ENCODE results near the gene LAMA2. TPM values are rescaled to one million over a fixed set of nuclear protein-coding genes. Genes with fewer than 3 reads are reported as not detected.

The LAMA2 gene
- total RNA-seq, 2 donors from 2014 or later = 7.0 to 14.4 TPM

DNA sequence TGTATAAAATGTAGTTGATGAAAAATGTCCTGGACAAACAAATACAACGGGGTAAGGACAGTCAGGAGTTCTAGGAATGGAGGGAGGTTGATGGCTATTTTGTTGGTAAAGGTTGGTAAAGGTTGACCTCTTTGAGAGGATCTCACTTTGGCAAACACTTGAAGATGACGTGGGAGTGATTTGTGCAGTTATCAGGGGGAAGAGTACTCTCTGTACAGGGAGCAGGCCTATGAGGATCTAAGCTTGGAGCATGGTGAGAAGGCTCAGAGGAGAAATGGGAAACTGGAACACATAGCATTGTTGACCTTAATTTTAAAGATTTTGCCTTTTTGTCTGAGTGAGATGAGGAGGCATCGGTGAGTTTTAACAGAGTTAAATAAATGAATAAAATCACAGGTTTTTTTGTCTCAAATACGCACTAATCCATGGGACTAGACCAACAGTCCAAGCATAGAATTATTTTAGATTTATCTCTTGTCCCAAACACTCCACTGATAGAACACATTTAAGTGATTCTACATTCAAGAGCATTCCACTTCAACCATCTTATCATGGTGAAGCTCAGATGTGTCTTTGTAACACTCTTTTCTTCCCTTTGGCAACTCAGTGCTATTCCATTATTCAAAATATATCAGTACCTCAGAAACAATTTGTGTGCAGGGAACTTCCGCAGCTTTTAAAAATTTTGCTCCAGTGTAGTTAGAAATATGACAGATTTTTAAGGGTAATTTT lies 5.7 kb downstream of the LAMA2 start:
- ATAC-seq = no peak
- intact Hi-C loops (cut with DNase I, micrococcal nuclease) = no loop called here
- DNase-seq = no peak

DNA sequence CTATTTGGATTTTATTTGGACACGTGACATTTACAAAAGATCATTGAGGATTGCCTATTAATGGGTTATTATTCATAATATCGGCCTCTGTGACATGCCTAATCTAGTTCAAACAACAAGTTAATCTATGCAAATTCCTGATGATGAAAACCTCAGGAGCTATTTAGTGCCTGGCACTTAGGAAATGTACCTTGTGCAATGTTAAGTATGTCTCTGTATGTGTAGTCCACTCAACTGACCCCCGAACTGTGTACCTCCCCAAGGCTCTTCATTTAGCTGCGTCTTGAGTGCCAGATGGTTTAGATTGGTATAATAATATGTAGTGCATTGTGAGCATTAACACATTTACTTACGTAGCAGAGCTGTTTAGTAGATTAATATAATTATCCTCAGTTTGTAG lies 6.9 kb downstream of the LAMA2 start:
- intact Hi-C loops (cut with DNase I, micrococcal nuclease) = no loop called here
- no peak for ATAC-seq
- DNase-seq = no peak

DNA sequence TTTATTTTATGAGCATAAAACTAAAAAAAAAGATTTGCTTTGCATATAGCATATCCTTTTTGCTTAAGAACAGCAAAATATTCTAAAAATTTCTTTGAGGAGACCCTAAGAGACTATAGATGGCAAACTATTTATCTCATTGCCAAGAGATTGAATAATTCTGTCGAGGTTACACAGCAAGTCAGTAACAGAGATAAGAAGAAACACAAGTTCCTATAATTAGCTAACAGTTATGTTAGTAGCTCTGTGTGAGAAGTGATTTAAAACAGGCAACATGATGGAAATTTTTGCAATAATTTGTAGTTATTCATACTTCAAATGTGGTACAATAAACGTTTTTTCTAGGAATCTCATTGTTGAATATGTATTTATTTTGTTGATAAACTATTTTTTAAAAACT lies 9.1 kb downstream of the LAMA2 start:
- no peak for DNase-seq
- intact Hi-C loops (cut with DNase I, micrococcal nuclease) = no loop called here
- no peak for ATAC-seq

DNA sequence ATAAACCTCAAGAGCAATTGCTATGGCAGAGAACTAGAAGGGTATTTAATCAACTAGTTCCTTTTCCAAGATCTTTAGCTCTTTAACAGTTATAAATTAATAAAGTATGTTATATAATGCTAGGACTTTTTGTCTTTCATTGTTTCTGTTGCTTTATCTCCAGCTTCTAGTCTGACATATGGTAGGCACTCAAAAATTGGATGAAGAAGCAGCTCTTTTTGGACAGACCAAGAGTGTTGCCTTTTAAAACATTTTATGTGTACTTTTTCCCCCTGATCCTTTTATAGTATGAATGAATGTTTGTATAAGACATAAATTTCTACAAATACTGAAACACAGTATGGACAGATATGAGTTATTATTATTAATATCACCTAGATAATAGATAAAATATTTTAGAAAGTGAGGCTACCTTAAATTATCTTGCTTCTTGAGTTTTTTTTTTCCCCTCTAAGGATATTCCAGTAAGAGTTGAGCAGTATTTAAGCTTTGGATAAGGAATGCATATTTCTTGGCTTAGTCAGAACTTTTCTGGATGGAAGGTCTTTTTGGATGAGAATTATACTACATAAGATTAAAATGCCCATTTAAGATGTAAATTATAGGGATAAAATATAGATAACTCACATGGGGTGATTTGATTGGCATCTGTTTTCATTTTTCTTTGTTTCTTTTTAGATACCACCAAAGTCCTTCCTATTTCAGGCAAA lies 16.6 kb downstream of the LAMA2 start:
- no peak for ATAC-seq
- intact Hi-C loops (cut with DNase I, micrococcal nuclease) = no loop called here
- no peak for DNase-seq

DNA sequence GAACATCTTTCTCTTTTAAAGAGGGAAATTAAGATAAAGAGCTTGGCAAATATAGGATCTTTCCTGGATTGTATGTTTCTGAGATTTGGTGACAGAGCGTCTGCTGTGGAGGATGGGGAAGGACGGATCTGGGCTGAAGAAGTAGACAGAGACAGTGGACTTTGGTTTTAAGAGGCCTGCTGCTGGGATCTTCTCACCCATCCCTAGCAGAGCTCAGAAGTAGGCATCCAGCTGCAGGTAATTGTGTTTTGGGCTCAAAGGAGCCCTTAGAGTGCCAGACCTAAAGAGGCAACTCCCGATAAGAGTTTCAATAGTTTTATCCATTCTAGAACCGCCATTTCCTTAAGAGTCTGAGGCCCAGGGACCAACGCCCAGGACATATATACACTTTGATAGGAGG lies 20.8 kb downstream of the LAMA2 start:
- intact Hi-C loops (cut with DNase I, micrococcal nuclease) = no loop called here
- DNase-seq = no peak
- ATAC-seq = no peak

DNA sequence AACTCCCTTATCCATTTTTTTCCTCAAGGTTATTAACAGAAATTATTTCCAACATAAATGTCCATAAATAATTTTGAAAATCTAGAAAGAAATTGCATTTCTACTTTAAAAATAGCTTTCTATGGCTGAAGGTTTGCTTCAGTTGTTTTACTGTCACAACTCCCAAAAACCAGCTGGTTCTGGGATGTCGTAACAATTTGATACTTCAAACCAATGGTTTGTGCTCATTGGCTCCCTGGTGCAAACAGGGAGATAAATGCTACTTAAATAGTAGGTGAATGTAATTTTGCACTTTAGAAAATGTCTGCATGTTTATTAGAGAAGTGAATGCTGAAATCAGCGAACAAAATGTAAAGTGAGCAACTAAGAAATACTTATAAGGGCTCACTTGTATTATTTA lies 31.1 kb downstream of the LAMA2 start:
- no peak for ATAC-seq
- intact Hi-C loops (cut with DNase I, micrococcal nuclease) = no loop called here

DNA sequence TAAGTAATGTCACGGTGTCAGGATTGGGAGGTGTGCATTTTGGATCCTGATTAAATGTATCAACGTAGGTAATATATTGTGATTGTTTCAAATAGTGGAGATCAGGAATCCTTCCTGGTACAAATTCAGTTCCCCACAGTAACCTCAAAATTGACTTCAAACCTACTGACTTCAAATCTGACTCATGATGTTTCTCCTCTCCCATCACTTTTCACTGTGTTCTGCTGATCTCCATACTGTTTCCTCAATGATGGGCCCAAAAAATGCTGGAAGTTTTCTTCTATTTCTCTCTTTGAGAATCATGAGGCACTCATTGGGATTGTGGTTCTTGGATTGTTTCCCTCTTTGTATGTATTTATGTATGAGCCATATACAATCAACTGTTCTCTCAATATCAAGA lies 35.9 kb downstream of the LAMA2 start:
- intact Hi-C loops (cut with DNase I, micrococcal nuclease) = no loop called here
- no peak for DNase-seq
- ATAC-seq = no peak

More for the DNA sequence above, 31.1 kb downstream of the LAMA2 start:
- DNase-seq = no peak

DNA sequence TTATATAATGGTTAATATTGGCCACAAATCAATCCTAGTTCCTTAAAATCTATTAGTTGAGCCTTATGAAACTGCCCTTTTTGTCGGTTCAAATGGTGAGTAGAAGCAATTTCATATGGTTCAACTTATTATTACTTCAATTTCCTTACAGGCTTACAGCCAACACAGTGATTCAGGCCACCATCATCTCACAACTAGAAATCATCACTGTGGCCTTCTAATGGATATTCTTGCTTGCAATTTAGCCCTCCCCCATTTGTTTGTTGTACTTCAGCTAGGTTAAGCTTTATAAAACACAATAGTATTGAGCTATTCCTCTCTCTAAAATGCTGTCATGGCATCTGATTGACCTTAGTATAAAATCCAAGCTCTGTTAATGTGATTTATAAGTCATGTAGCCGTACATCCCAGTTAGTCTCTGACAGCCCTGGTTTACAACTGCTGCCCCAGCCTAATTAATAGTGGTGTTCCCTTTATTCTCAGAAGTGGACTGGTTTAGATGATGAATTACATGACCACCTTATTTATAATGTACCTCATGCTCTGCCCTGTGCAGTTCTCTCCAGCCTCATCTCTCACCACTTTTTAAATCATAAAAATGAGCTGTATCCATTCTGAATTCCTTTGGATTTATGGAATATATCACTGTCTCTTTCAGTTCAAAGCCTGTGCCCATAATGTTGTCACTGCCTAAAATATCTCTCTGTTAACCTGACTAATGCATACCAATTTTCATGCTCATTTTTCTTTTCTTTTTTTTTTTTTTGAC lies 36.7 kb downstream of the LAMA2 start:
- no peak for DNase-seq
- intact Hi-C loops (cut with DNase I, micrococcal nuclease) = no loop called here
- no peak for ATAC-seq

DNA sequence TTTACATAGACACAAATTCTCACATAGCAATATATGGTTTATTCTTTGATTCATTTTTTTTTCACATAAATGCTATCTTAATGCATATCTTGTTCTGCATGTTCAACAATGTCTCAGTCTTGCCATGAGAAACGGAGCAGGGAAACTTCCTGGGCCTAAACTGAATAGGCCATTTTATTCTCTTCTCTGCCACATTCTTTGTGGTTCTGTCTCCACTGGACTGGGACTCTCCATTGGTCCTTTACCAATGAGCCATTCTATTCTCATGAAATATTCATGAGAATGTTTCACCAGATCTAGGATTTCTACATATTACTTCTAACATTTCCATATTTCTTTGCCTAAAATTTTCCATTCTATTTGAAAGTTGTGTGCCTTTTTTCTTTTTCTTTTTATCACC lies 42.8 kb downstream of the LAMA2 start:
- DNase-seq = no peak
- intact Hi-C loops (cut with DNase I, micrococcal nuclease) = no loop called here

DNA sequence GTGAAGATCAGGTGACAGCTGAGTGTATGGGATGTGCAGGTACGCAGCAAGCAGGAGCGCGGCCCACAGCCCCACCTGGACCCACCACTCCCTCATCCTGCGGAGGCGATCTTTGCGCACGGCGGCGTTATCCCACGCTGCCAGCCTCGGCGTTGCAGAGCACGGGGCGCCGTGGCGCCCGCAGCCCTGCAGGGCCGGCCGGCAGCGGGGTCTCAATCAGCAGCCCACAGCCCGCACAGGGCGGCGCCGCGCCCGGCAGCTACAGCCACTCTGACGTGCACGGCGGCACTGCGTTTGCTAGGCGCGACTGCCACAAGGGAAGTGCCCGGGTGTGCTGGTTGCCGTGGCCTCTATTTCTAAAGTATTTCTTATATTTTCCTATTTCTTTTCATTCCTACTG lies 46.9 kb downstream of the LAMA2 start:
- no peak for ATAC-seq

More for the DNA sequence above, 42.8 kb downstream of the LAMA2 start:
- ATAC-seq = no peak

DNA sequence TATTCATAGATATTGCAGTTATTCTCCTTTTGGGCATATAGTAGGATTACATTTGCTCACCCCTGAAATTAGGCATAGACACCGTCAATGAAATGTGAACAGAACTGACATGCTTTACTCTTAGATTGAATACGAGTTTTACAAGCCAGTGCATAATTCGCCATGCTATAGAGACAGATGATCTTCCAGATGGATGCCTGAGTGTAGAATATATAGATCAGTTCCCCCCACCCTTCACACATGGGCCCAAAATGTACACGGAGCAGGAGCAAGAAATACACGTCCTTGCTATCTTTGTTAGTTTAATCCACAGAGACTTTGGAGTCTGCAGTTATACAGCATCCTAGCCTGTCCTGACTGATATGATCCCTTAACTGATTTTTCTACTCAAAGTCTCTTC lies 47.4 kb downstream of the LAMA2 start:
- no peak for DNase-seq
- ATAC-seq = no peak
- intact Hi-C loops (cut with DNase I, micrococcal nuclease) = no loop called here

More for the DNA sequence above, 46.9 kb downstream of the LAMA2 start:
- intact Hi-C loops (cut with DNase I, micrococcal nuclease) = no loop called here
- no peak for DNase-seq

DNA sequence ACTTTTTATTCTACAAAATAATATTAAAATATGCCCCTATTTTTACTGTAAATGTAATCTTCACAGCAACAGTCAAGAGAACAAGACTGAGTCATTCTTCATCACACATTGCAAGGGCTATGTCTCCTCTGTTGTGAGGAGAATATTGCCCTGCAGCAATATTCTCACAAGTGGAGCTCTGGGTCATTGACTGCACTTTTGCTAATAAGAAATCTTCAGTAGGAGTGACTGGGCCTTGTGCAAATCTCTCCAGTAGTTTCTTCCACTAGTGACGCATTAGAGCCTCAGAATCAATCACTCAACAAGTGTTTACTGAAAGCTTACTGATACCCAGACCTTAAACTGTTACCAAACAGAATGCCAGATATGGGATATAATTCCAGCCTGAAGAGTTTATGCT lies 49.1 kb downstream of the LAMA2 start:
- intact Hi-C loops (cut with DNase I, micrococcal nuclease) = no loop called here
- no peak for ATAC-seq
- no peak for DNase-seq

DNA sequence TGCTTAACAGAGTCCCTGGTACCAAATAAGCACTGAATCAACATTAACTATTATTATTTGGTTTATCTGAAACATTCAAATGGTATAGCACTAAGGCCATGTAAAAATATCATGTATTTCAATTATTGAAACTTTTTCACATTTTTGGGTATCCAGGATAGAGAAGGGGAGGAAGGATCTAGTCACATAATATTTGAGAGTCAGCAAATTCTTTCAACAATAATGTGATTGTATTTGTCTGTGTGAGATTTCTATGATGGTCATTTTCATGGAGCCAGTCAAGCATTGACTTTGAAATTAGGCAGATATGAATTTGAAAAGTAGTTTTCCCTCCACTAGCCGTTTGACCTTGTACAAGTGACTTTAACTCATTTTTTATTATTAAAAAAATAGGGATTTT lies 67.9 kb downstream of the LAMA2 start:
- intact Hi-C loops (cut with DNase I, micrococcal nuclease) = no loop called here

DNA sequence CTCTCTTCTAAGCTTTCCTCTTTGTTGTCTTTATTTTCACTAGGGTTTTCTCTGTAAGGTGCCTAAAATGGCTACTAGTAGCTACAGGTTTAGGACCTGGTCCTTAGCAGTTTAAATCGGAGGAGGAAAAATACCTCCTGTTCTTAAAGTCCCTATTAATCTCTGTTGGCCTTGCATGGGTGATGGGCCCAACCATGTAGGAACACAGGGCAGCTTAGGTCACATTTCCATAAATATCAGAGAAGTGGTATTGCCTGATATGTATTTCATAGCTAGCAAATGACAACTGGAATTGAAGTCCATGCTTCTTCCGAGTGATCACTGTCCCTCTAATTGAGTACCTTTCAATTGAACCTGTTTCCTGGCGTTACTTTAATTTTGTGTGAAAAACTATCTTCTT lies 70.0 kb downstream of the LAMA2 start:
- ATAC-seq (no peak), DNase-seq (no peak)
- intact Hi-C loops (cut with DNase I, micrococcal nuclease) = no loop called here

More for the DNA sequence above, 67.9 kb downstream of the LAMA2 start:
- DNase-seq (no peak), ATAC-seq (no peak)

DNA sequence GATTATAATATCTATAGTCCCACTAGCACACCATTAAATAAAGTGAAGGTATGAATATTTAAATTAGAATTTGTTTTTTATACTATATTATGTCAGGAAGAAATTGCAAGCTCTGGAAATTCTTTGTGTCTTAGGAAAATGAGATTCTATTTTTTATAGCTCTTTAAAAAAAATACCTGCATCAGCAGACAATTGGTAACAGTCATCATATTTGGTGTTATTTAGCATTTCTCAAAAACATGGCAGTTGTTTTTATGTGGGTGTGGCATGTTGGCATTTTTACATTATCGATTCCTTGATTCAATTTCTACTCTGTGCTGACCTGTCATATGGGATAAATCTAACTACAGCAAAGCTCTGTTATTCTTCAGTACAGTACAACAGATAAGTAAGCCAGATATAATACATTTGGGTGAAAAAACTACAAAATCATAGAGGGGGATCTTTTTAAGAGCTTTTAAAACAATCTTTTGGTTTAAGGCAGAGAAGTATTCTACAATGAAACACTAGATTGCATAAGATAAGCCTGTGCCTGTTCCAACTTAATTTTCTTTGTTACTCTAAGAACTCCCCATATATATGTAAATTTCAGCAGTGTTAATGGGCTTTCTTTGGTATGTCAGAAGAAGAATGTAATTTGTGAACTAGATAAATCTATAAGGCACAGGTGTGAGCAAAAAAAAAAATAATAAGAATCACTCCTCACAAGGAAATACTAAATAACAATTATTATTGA lies 71.5 kb downstream of the LAMA2 start:
- intact Hi-C loops (cut with DNase I, micrococcal nuclease) = no loop called here
- ATAC-seq (no peak), DNase-seq (no peak)

DNA sequence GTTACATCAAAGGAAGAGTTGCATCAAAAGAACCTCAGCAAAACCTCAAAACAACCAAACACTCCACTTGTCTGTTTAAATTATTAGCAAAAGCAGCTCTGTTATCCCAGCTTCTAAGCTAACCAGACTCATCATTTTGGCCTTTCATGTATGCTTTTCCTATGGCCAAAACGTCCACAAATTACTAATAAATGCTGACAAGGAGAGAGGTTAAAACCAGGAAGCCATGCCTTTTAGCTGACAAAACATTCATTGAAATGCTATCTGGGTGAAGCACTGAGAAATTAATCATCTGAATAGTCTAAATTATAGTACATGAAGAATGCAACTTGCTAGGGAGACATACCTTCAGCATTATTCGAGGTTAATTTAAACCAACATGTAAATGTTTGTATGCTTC lies 80.6 kb downstream of the LAMA2 start:
- ATAC-seq (no peak), DNase-seq (no peak)
- intact Hi-C loops (cut with DNase I, micrococcal nuclease) = no loop called here

DNA sequence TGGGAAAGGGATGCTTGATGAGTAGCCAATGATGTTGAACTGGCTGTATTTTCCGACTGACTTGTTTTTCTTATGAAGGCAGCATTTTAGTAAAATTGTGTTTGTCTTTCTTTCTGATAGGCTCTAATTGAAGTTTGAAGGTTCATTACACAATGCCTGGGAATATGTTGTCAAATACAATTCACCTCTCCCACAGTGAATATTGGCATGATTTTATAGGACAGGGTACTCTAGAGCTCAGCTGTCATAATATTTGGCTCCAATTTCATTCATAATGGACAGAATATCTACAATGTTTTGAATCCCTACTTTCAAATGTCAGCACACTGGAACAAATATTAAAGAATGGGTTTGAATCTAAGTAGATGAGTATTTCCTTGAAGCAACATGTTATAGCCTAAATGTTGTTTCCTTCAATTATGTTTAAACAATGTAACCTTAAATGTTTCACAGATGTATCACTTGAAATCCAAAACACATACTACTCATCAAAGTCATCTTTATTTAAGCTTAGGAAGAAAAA lies 81.4 kb downstream of the LAMA2 start:
- DNase-seq (no peak), ATAC-seq (no peak)
- intact Hi-C loops (cut with DNase I, micrococcal nuclease) = no loop called here

DNA sequence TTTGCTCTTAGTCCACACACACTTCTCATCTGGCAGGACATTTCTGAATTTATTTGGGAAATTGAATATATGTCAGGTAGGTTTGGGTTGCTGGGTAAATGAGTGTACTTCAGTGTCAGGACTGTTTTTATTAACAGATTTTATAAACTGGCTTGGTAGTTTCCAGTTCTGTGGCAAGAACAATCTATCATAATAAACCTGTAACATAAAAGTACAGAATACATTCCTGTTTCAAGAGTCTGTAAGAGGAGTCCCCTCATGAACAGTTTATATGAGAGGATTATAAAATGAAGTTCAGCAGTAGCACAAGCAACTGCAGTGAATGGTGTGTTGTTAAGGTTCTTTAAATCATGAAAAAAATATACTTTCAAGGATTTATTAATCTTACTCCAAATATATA lies 81.8 kb downstream of the LAMA2 start:
- no peak for ATAC-seq
- no peak for DNase-seq
- intact Hi-C loops (cut with DNase I, micrococcal nuclease) = no loop called here

DNA sequence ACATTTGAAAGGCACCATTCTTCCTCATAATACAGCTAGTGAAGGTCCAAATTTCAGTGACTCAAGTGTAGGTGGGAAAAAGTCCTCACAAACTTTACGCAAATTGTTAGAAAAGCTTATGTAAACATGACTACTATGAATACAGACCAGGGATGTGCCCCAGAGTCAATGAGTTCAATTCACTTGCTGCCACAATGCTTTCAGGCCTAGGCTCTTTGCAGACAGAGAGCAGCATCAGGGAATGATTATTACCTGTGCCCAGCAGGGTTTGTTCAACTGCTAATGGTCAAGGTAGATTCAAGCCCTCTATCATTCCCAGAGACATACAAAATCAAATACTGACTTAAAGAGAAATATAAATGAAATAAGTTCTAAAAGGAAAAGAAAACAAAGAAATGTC lies 84.0 kb downstream of the LAMA2 start:
- intact Hi-C loops (cut with DNase I, micrococcal nuclease) = no loop called here
- ATAC-seq (no peak), DNase-seq (no peak)
